Neural cell (in vitro differentiated cells): ENCODE results near the gene IFIT3. TPM values are rescaled to one million over a fixed set of nuclear protein-coding genes. Genes with fewer than 3 reads are reported as not detected.

Experiments
- H2AFZ ChIP-seq: fragments of 200-600, 300-800 bp; sonication (generic), shearing (Covaris generic); 2 replicates; pipeline ENCODE4 v1.6.0; 2014; ENCODE audit warnings: low read depth, mild to moderate bottlenecking, antibody characterized with exemption, low read length, moderate library complexity
- H3F3A ChIP-seq: fragments of 200-600 bp; shearing (Covaris generic); 2 replicates; pipeline ENCODE4 v1.6.1; 2016; ENCODE audit warnings: mild to moderate bottlenecking, moderate library complexity, mixed read lengths, antibody characterized with exemption, low read length; ENCODE audit not compliant: insufficient read depth, poor library complexity, severe bottlenecking
- H3K27ac ChIP-seq: fragments of 200-600, 300-800 bp; sonication (generic), shearing (Covaris generic); 2 replicates; pipeline ENCODE4 v1.5.1; 2014; ENCODE audit warnings: mild to moderate bottlenecking, low read length, moderate library complexity
- H3K27me3 ChIP-seq: fragments of 300-800, 200-600 bp; sonication (generic), shearing (Covaris generic); 2 replicates; pipeline ENCODE4 v1.6.0; 2014; ENCODE audit warnings: mild to moderate bottlenecking, low read depth, low read length, moderate library complexity; ENCODE audit not compliant: insufficient read depth
- H3K36me3 ChIP-seq: fragments of 300-800, 200-600 bp; sonication (generic), shearing (Covaris generic); 2 replicates; pipeline ENCODE4 v1.5.1; 2014; ENCODE audit warnings: mild to moderate bottlenecking, antibody characterized with exemption, low read length, moderate library complexity; ENCODE audit not compliant: insufficient read depth
- H3K4me2 ChIP-seq: fragments of 300-800, 200-600 bp; sonication (generic), shearing (Covaris generic); 2 replicates; pipeline ENCODE4 v1.6.0; 2014; ENCODE audit warnings: mild to moderate bottlenecking, low read length
- H3K4me3 ChIP-seq: fragments of 300-800, 200-600 bp; sonication (generic), shearing (Covaris generic); 2 replicates; pipeline ENCODE4 v1.5.1; 2014; ENCODE audit warnings: mild to moderate bottlenecking, low read length, moderate library complexity
- H3K79me2 ChIP-seq: fragments of 200-600 bp; shearing (Covaris generic); replicated peaks from 2 replicates; pipeline ENCODE4 v1.6.0; 2014; ENCODE audit warnings: mild to moderate bottlenecking, low read length, moderate library complexity; ENCODE audit not compliant: insufficient read depth
- H3K9ac ChIP-seq: fragments of 300-800, 200-600 bp; sonication (generic), shearing (Covaris generic); 2 replicates; pipeline ENCODE4 v1.6.1; 2016; ENCODE audit warnings: mild to moderate bottlenecking, low read length, mixed read lengths
- H3K9me2 ChIP-seq: fragments of 200-600 bp; shearing (Covaris generic); 2 replicates; pipeline ENCODE4 v1.6.1; 2016; ENCODE audit warnings: mild to moderate bottlenecking, low read length, mixed read lengths; ENCODE audit not compliant: insufficient read depth
- H3K9me3 ChIP-seq: fragments of 200-600, 300-800 bp; sonication (generic), shearing (Covaris generic); 2 replicates; pipeline ENCODE4 v1.6.1; 2016; ENCODE audit warnings: mild to moderate bottlenecking, mixed run types, low read length, moderate library complexity, mixed read lengths
- H4K20me1 ChIP-seq: fragments of 200-600 bp; shearing (Covaris generic); 2 replicates; pipeline ENCODE4 v1.6.1; 2016; ENCODE audit warnings: mild to moderate bottlenecking, mixed run types; ENCODE audit not compliant: insufficient read depth
- CTCF ChIP-seq: fragments of 450-650 bp; IDR thresholded peaks from 2 replicates; pipeline ENCODE4 v1.5.1; 2014; ENCODE audit warnings: antibody characterized with exemption, mild to moderate bottlenecking, moderate library complexity; ENCODE audit not compliant: poor library complexity, severe bottlenecking
- EP300 ChIP-seq: fragments of 450-650 bp; conservative IDR thresholded peaks from 2 replicates; pipeline ENCODE4 v1.6.1; 2014; ENCODE audit warnings: antibody characterized with exemption, mild to moderate bottlenecking, moderate library complexity; ENCODE audit not compliant: poor library complexity, severe bottlenecking
- EZH2 ChIP-seq: fragments of 200-600, 300-800 bp; shearing (Covaris generic), sonication (generic); IDR thresholded peaks from 2 replicates; pipeline ENCODE4 v1.6.1; 2014; ENCODE audit warnings: antibody characterized with exemption, low read length, borderline replicate concordance, mild to moderate bottlenecking; ENCODE audit not compliant: insufficient read depth, poor library complexity, severe bottlenecking
- MXI1 ChIP-seq: fragments of 450-650 bp; conservative IDR thresholded peaks from 2 replicates; pipeline ENCODE4 v1.6.1; 2014; ENCODE audit warnings: antibody characterized with exemption, mild to moderate bottlenecking; ENCODE audit not compliant: poor library complexity, severe bottlenecking
- POLR2AphosphoS5 ChIP-seq: IDR thresholded peaks from 2 replicates; pipeline ENCODE4 v1.6.1; 2012
- RAD21 ChIP-seq: fragments of 450-650 bp; conservative IDR thresholded peaks from 2 replicates; pipeline ENCODE4 v1.6.1; 2014; ENCODE audit warnings: antibody characterized with exemption, mild to moderate bottlenecking, moderate library complexity
- REST ChIP-seq: IDR thresholded peaks from 2 replicates; pipeline ENCODE4 v1.6.1; 2012; ENCODE audit warnings: borderline replicate concordance
- SMC3 ChIP-seq: fragments of 450-650 bp; conservative IDR thresholded peaks from 2 replicates; pipeline ENCODE4 v1.6.1; 2014; ENCODE audit warnings: antibody characterized with exemption, mild to moderate bottlenecking, moderate library complexity; ENCODE audit not compliant: poor library complexity
- TAF1 ChIP-seq: IDR thresholded peaks from 2 replicates; pipeline ENCODE4 v1.6.1; 2012; ENCODE audit warnings: low read depth
- polyA plus RNA-seq: library from polyadenylated mRNA; depleted of rRNA; stranded (reverse); fragments of >200 nt; gene quantifications from 2 replicates; pipeline ENCODE4 v1.2.3, GENCODE V29; 2014

Gene IFIT3
- polyA plus RNA-seq, 1 donor from 2014 or later: 0.24 TPM

GRCh38 chr10:89309156-89310055 lies 18.4 kb upstream of the IFIT3 start:
- no peak for TF ChIP-seq EZH2
- TF ChIP-seq MXI1: no peak
- no peak for TF ChIP-seq POLR2AphosphoS5
- TF ChIP-seq CTCF: no peak
- no peak for TF ChIP-seq TAF1
- TF ChIP-seq EP300: no peak
- TF ChIP-seq SMC3: no peak
- no peak for TF ChIP-seq REST
- no peak for TF ChIP-seq RAD21
- H3K4me2 ChIP-seq: no peak overlapping the region
- no peaks in the 10 kb centered on the region for H3K36me3 ChIP-seq
- H2AFZ ChIP-seq: no peak overlapping the region
- no peaks in the 10 kb centered on the region for H3K9me3 ChIP-seq
- H3K79me2 ChIP-seq: no peaks in the 10 kb centered on the region
- H3K9ac ChIP-seq: no peak overlapping the region
- no peaks in the 10 kb centered on the region for H3K27me3 ChIP-seq
- H3K27ac ChIP-seq: no peak overlapping the region
- H3K9me2 ChIP-seq: no peaks in the 10 kb centered on the region
- no peaks in the 10 kb centered on the region for H4K20me1 ChIP-seq
- no peaks in the 10 kb centered on the region for H3F3A ChIP-seq
- H3K4me3 ChIP-seq: no peak overlapping the region

- Histone ChIP-seq H3K9ac (no peak overlapping the region), H3K4me3 (no peak overlapping the region), H3K79me2 (no peaks in the 10 kb centered on the region), H3K9me3 (no peaks in the 10 kb centered on the region), H3K27ac (no peak overlapping the region), H3K4me2 (no peak overlapping the region), H3K9me2 (no peaks in the 10 kb centered on the region), H3K36me3 (no peaks in the 10 kb centered on the region), H3K27me3 (no peaks in the 10 kb centered on the region), H4K20me1 (no peaks in the 10 kb centered on the region), H2AFZ (no peak overlapping the region), H3F3A (no peaks in the 10 kb centered on the region)
- no peak for TF ChIP-seq EZH2
These were observed 17.5 kb upstream of the IFIT3 start for GRCh38 chr10:89310056-89310893.
